IPS DF 4.7 (cell line): ENCODE results near the gene TOP3A.

ENCODE experiments used
- DNase-seq: peaks from one replicate; pipeline ENCODE4 v3.0.0-alpha.2; 2013; ENCODE audit warnings: low spot score; ENCODE audit errors: extremely low read depth

The TOP3A gene

GRCh38 chr17:18277076-18277475 lies 37.7 kb downstream of the TOP3A start:
- no peak for DNase-seq

GRCh38 chr17:18270046-18270931 lies 44.5 kb downstream of the TOP3A start:
- no peak for DNase-seq

GRCh38 chr17:18267927-18268711 lies 46.7 kb downstream of the TOP3A start:
- no peak for DNase-seq

- DNase-seq, result no peak
Observed at GRCh38 chr17:18267366-18267765, 47.4 kb downstream of the TOP3A start.

DNA sequence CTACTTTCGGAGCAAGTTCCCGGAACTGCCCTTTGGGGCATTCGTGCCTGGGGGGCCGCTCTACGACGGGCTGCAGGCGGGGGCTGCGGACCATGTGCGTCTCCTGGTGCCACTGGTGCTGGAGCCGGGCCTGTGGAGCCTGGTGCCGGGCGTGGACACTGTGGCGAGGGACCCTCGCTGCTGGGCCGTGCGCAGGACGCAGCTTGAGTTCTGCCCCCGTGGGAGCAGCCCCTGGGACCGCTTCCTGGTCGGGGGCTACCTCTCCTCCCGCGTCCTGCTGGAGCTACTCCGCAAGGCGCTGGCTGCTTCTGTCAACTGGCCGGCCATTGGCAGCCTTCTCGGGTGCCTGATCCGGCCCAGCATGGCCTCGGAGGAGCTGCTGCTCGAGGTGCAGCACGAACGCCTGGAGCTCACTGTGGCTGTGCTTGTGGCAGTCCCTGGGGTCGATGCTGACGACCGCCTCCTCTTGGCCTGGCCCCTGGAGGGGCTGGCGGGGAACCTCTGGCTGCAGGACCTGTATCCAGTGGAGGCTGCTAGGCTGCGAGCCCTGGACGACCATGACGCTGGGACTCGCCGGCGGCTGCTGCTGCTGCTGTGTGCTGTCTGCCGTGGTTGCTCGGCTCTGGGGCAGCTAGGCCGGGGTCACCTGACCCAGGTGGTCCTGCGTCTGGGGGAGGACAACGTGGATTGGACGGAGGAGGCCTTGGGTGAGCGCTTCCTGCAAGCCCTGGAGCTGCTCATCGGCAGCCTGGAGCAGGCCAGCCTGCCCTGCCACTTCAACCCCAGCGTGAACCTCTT lies 50.7 kb downstream of the TOP3A start:
- DNase-seq, result no peak

GRCh38 chr17:18262641-18263040 lies 52.2 kb downstream of the TOP3A start:
- no peak for DNase-seq

DNA sequence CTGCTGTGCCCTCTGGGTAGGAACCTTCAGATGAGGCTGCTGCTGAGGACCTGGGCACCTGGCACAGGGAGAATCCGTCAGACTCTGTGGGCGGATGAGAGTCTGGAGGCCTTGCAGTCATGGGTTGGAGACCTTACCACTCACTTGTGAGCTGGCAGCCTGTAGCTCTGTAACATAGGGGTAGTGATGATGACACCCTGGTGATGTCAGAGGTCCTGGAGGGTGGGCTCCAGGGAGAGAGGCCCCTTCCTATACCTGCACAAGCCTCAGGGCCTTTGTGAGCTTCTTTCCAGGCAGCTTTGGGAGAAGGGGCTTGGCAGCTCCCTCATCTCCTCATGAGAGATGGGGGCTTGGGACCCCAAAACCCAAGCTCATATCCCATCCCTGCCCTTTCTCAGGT lies 52.7 kb downstream of the TOP3A start:
- DNase-seq, result no peak

DNA sequence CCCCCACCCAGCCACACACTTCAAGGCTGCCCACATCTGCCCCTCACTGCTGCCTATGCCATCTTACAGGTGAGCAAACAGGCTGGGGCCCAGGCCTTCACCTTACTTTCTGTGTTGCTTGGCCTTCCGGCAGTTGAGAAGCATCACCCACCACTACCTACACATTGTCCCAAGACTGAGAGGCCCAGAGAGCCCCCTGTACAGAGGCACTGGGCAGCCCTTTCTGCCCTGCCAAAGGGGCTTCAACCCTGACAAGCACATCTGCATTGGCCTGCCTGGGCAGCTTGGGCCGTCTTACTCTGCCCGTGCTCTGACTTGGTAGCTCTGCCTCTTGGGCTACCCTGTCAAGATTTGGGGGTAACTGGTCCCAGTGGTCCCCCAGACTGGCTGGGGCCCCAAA lies 53.1 kb downstream of the TOP3A start:
- no peak for DNase-seq

DNA sequence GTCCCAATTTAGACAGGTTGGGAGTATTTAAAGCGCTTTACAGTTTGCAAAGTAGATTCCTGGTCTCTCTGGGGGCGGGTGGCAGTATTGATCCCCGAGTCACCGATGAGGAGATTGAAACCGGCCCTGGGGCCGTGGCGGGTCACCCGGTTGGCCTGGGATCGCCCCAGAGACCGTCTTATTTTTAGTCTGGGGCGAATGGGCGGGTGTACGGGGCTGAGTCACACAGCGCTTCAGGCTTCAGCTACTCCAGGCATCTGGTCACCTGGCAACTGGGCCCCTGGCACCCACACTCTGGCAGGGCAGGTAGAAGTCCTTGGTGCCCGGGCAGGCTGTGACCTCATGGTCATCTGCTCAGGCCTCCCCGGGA lies 53.7 kb downstream of the TOP3A start:
- DNase-seq, result no peak

- peak; percentile 83 for DNase-seq
Observed at GRCh38 chr17:18260332-18261145, 54.3 kb downstream of the TOP3A start, which contains the start of gene MIEF2. Gene MIEF2 (plus strand): TSS chr17:18260662. CDS start chr17:18262721, 2,059 bp downstream.

- no peak for DNase-seq
Observed at GRCh38 chr17:18259621-18260331, 55.0 kb downstream of the TOP3A start.

GRCh38 chr17:18258356-18259038 lies 56.3 kb downstream of the TOP3A start, which contains the start of gene FLII:
Gene FLII (minus strand): TSS chr17:18258738. CDS start chr17:18258690, 48 bp downstream.
- no peak for DNase-seq

DNA sequence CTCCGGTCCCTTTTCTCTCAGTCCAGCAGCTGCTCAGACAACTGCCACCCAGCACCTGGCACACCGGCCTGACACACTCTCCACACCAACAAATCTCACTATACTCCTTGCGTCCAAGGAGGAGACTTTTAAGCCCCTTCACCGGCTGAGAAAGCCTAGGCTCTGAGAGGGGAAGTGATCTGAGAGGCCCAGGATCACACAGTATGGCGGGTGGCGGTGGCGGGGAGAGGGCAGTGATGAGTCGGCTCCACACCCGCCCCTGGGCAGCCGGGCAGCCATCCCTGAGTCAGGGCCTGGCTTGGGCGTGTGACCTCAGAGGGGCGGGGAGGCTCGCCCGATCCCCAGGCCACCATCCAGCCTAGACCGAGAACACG lies 56.8 kb downstream of the TOP3A start:
- DNase-seq, result no peak

DNA sequence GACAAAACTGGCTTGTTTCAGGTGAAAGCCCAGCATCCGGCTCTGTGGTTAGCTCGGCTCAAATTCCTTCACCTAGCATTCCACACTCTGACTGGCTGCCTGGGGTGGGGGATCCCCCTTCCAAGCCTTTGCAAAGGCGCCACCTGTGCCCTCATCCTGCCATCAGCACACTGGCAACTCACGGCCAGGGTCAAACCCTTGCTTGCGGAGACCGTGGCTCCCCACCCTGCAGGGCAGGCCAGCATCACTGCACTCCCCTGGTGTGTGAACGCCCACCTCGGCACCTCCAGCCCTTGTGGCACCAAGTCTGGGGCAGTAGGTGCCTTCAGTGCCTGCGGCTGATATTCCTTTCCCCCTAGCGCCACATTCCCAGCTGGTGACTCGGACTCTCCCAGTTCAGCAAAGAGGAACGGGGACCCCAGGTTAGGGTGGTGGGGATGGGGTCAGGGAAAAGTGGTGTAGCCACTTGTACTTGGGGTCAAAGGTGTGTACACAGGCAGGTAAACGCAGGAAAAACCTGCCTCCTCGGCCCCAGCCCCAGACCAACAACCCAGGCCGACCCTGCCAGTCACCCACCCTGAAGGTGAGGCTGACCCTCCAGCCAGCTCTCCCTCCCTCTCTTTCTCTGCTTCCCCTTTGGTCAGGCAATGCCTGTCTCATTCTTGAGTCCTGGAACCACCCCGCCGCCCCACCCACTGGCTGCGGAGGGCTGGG lies 57.4 kb downstream of the TOP3A start:
- no peak for DNase-seq

GRCh38 chr17:18256776-18257175 lies 58.0 kb downstream of the TOP3A start:
- DNase-seq, result no peak

DNA sequence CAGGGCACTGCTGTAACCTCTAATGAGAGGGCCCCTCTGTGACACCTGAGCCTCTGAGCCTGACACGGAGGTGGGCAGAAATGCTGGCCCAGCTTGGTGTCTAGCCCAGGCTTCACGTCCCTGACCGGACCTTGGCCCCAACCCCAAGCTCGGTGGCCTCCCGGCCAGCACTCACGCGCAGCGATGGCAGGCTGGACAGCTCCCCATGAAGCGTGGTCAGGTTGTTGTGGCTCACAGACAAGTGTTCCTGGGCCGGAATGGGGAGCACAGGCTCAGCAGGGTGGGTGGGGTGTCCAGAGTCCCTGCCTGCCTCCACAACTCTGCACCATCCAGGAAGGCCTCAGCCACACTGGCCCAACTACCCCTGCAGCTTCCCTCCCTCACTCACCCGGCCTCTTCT lies 58.4 kb downstream of the TOP3A start:
- DNase-seq, result no peak

DNA sequence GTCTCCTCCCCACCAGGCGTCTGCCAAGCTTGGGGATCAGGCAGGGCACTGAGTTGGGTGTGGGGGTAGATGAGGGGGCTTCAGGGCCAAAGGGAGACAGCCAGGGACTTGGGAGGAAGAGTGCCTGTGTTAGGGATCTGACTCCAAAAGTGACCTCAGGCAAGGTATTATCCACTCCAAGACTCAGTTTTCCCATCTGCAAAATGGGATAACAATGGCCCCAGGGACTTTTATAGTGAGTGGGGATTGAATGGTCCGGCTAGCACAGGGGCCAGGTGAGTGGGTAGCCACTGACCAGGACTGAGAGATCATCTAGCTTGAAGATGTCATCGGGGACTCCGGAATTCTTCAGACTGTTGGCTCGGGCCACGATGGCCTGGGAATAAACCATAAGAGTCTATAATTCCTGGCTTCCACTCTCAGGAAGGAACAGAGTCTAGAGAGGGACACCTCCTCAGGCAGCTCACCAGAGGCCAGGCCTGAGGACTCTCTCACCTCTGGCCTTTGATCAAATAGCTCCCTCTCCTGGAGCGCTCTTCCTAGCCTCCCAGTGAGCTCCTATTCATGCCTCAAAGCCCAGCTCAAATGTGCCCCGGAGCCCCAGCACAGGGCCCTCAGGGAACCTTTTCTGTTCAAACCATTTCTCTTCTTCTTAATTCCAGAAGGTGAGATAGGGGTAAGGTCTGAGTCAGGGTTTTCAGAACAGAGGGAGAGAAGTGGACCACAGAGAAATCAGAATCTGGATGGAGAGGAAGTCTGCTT lies 59.7 kb downstream of the TOP3A start:
- DNase-seq, result no peak
